OCI-LY1 (cell line): ENCODE measurements around the gene MICALL2.

Source experiments
- CTCF ChIP-seq: fragments of 200-600 bp; sonication (generic), shearing (Covaris generic); IDR thresholded peaks from 2 replicates; pipeline ENCODE4 v1.5.1; 2017; ENCODE audit warnings: mild to moderate bottlenecking, antibody characterized with exemption, low read length, moderate library complexity, mixed read lengths
- EZH2 ChIP-seq: fragments of 200-600 bp; sonication (generic), shearing (Covaris generic); IDR thresholded peaks from 2 replicates; pipeline ENCODE4 v1.8.0; 2017; ENCODE audit warnings: borderline replicate concordance, mixed run types, mild to moderate bottlenecking, antibody characterized with exemption, low read length, moderate library complexity, mixed read lengths

DNA sequence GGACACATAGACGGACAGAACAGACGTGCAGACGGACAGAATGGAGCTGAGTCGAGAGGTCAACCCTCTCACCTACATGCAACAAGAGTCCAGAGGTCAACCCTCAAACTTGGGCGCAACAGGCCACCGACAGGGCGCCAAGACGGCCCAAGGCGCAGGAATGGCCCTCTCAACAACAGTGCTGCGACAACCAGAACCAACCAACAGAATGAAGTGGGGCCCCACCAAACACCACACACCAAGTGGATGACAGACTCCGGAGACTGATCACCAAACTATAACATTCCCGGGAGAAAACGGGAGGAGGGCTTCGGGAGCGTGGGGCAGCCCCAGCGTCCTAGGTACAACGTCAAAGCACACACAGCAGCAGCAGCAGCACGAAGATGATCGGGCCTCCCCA lies 31.6 kb upstream of the MICALL2 start:
- no peak for TF ChIP-seq CTCF
- no peak for TF ChIP-seq EZH2
